ENCODE measurements around the gene SLC7A11. TPM values are rescaled to one million over a fixed set of nuclear protein-coding genes. Genes with fewer than 3 reads are reported as not detected.

SLC7A11 gene
- total RNA-seq, 1 donor from 2014 or later, result 10.4 TPM

- Mint-ChIP-seq H3K36me3 (ENCODE audit: unreplicated experiment) (no peaks in the 10 kb centered on the region), H3K27ac (ENCODE audit: unreplicated experiment) (no peak overlapping the region), H3K4me1 (ENCODE audit: low read depth, unreplicated experiment) (peaks cover 4% of the 10 kb centered on the region), H3K27me3 (ENCODE audit: unreplicated experiment) (peaks cover 3% of the 10 kb centered on the region), H3K9me3 (ENCODE audit: unreplicated experiment) (no peaks in the 10 kb centered on the region), H3K4me3 (ENCODE audit: unreplicated experiment) (no peak overlapping the region)
- no peak for DNase-seq
- TF ChIP-seq CTCF (IDR thresholded peaks at IDR 0.05; ENCODE audit: partially characterized antibody, unreplicated experiment), result no peak
Observed at GRCh38 chr4:138248058-138248457, 5.9 kb upstream of the SLC7A11 start.

GRCh38 chr4:138247643-138248042 lies 5.5 kb upstream of the SLC7A11 start:
- no peak for DNase-seq
- Mint-ChIP-seq H3K27me3 (ENCODE audit: unreplicated experiment) (peaks cover 3% of the 10 kb centered on the region), H3K4me1 (ENCODE audit: low read depth, unreplicated experiment) (peaks cover 4% of the 10 kb centered on the region), H3K27ac (ENCODE audit: unreplicated experiment) (no peak overlapping the region), H3K4me3 (ENCODE audit: unreplicated experiment) (no peak overlapping the region), H3K36me3 (ENCODE audit: unreplicated experiment) (no peaks in the 10 kb centered on the region), H3K9me3 (ENCODE audit: unreplicated experiment) (no peaks in the 10 kb centered on the region)
- TF ChIP-seq CTCF (IDR thresholded peaks at IDR 0.05; ENCODE audit: partially characterized antibody, unreplicated experiment), result no peak

GRCh38 chr4:138243369-138243768 lies 1.2 kb upstream of the SLC7A11 start:
- H3K4me1 Mint-ChIP-seq (ENCODE audit: low read depth, unreplicated experiment), result peaks cover 5% of the 10 kb centered on the region
- no peak overlapping the region for H3K4me3 Mint-ChIP-seq (ENCODE audit: unreplicated experiment)
- no peaks in the 10 kb centered on the region for H3K36me3 Mint-ChIP-seq (ENCODE audit: unreplicated experiment)
- DNase-seq, result no peak
- no peaks in the 10 kb centered on the region for H3K27me3 Mint-ChIP-seq (ENCODE audit: unreplicated experiment)
- no peak overlapping the region for H3K27ac Mint-ChIP-seq (ENCODE audit: unreplicated experiment)
- H3K9me3 Mint-ChIP-seq (ENCODE audit: unreplicated experiment), result peaks cover 3% of the 10 kb centered on the region
- TF ChIP-seq CTCF (IDR thresholded peaks at IDR 0.05; ENCODE audit: partially characterized antibody, unreplicated experiment), result no peak

GRCh38 chr4:138242834-138243156 lies 646 bp upstream of the SLC7A11 start:
- Mint-ChIP-seq H3K27ac (ENCODE audit: unreplicated experiment) (no peak overlapping the region), H3K9me3 (ENCODE audit: unreplicated experiment) (peaks cover 3% of the 10 kb centered on the region), H3K4me1 (ENCODE audit: low read depth, unreplicated experiment) (peaks cover 5% of the 10 kb centered on the region), H3K36me3 (ENCODE audit: unreplicated experiment) (no peaks in the 10 kb centered on the region), H3K4me3 (ENCODE audit: unreplicated experiment) (peak overlapping the region; percentile 34), H3K27me3 (ENCODE audit: unreplicated experiment) (no peaks in the 10 kb centered on the region)
- TF ChIP-seq CTCF (IDR thresholded peaks at IDR 0.05; ENCODE audit: partially characterized antibody, unreplicated experiment), result no peak
- DNase-seq, result no peak

- peak overlapping the region; percentile 89 for H3K4me3 Mint-ChIP-seq (ENCODE audit: unreplicated experiment)
- H3K4me1 Mint-ChIP-seq (ENCODE audit: low read depth, unreplicated experiment), result peaks cover 5% of the 10 kb centered on the region
- no peak for TF ChIP-seq CTCF (IDR thresholded peaks at IDR 0.05; ENCODE audit: partially characterized antibody, unreplicated experiment)
- H3K27ac Mint-ChIP-seq (ENCODE audit: unreplicated experiment), result peak overlapping the region; percentile 87
- no peaks in the 10 kb centered on the region for H3K36me3 Mint-ChIP-seq (ENCODE audit: unreplicated experiment)
- peaks cover 3% of the 10 kb centered on the region for H3K9me3 Mint-ChIP-seq (ENCODE audit: unreplicated experiment)
- DNase-seq, result no peak
- H3K27me3 Mint-ChIP-seq (ENCODE audit: unreplicated experiment), result no peaks in the 10 kb centered on the region
Observed at GRCh38 chr4:138241281-138242075, 671 bp downstream of the SLC7A11 start.
